ENCODE measurements around the gene OR5H15. TPM values are rescaled to one million over a fixed set of nuclear protein-coding genes. Genes with fewer than 3 reads are reported as not detected.

Gene OR5H15
- polyA plus RNA-seq, 1 donor from 2014 or later: not detected

DNA sequence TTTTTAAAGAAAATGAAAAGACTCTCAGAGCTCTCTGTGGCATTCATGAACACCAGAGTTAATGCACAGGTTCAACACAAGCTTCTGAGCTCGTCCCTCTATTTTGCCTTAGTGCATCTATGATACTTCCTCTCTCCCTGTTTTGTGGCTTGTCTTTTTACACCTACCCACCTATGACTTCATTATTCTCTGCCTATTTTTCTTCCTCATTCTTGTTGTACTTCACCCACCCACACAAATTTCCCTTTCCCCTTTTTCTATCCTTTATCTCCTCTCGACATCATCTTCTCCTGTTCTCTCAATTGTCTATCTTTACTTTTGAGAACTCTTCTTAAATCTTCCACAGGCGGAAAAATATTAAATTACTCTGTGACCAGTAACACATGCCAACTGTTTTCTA is 48.6 kb downstream of the OR5H15 start:
- no peaks in the 10 kb centered on the region for H3K9me3 ChIP-seq (ENCODE audit: low read length)
- H3F3A ChIP-seq (ENCODE audit: insufficient read depth, low read length, poor library complexity, severe bottlenecking): no peaks in the 10 kb centered on the region
- H3K9me2 ChIP-seq (ENCODE audit: insufficient read depth, low read length): no peaks in the 10 kb centered on the region
- H2AFZ ChIP-seq (ENCODE audit: low read depth, low read length): no peak overlapping the region
- H3K9ac ChIP-seq (ENCODE audit: low read length): no peak overlapping the region
- no peak overlapping the region for H3K27ac ChIP-seq (ENCODE audit: low read length)
- no peak overlapping the region for H3K4me3 ChIP-seq (ENCODE audit: low read length)
- H3K4me2 ChIP-seq (ENCODE audit: low read length): no peak overlapping the region
- H3K79me2 ChIP-seq (replicated peaks; ENCODE audit: insufficient read depth, low read length): no peaks in the 10 kb centered on the region
- no peaks in the 10 kb centered on the region for H4K20me1 ChIP-seq (ENCODE audit: insufficient read depth)
- TF ChIP-seq MXI1 (conservative IDR thresholded peaks at IDR 0.05; ENCODE audit: poor library complexity, severe bottlenecking) (no peak), TAF1 (IDR thresholded peaks at IDR 0.05; ENCODE audit: low read depth) (no peak), REST (IDR thresholded peaks at IDR 0.05; ENCODE audit: borderline replicate concordance) (no peak), EZH2 (IDR thresholded peaks at IDR 0.05; ENCODE audit: borderline replicate concordance, insufficient read depth, low read length, poor library complexity, severe bottlenecking) (no peak), SMC3 (conservative IDR thresholded peaks at IDR 0.05; ENCODE audit: poor library complexity) (no peak), POLR2AphosphoS5 (IDR thresholded peaks at IDR 0.05) (no peak), RAD21 (conservative IDR thresholded peaks at IDR 0.05) (no peak), CTCF (IDR thresholded peaks at IDR 0.05; ENCODE audit: poor library complexity, severe bottlenecking) (no peak), EP300 (conservative IDR thresholded peaks at IDR 0.05; ENCODE audit: poor library complexity, severe bottlenecking) (no peak)
- H3K36me3 ChIP-seq (ENCODE audit: insufficient read depth, low read length): no peaks in the 10 kb centered on the region
- no peaks in the 10 kb centered on the region for H3K27me3 ChIP-seq (ENCODE audit: insufficient read depth, low read depth, low read length)

Other genes with a start within 250 kb of the OR5H15 start
- gene RIOX2, start 194.3 kb upstream of the OR5H15 start, polyA plus RNA-seq: 0.32 and 0.48 TPM in 2 replicates
- gene GABRR3, start 131.4 kb upstream of the OR5H15 start, polyA plus RNA-seq: not detected in 2 replicates
- gene OR5AC2, start 79.5 kb upstream of the OR5H15 start, polyA plus RNA-seq: not detected in 2 replicates
- not detected in 2 replicates for gene OR5H1, start 36.0 kb upstream of the OR5H15 start, polyA plus RNA-seq
- not detected in 2 replicates for gene OR5H14, start 19.2 kb upstream of the OR5H15 start, polyA plus RNA-seq
- not detected in 2 replicates for gene OR5H6, start 97.5 kb downstream of the OR5H15 start, polyA plus RNA-seq
- gene OR5H2, start 115.8 kb downstream of the OR5H15 start, polyA plus RNA-seq: not detected in 2 replicates
- gene OR5K4, start 187.2 kb downstream of the OR5H15 start, polyA plus RNA-seq: not detected in 2 replicates
- gene OR5K3, start 224.0 kb downstream of the OR5H15 start, polyA plus RNA-seq: not detected in 2 replicates